Glutamatergic neuron (in vitro differentiated cells): Measurements from ENCODE around the gene PIGU. TPM values are rescaled to one million over a fixed set of nuclear protein-coding genes. Genes with fewer than 3 reads are reported as not detected.

Source experiments
- DNase-seq: peaks from one replicate; pipeline ENCODE4 v3.0.0; 2022
- H3K27ac Mint-ChIP-seq: one replicate; pipeline ENCODE4 v1.8.0; 2020; ENCODE audit warnings: mild to moderate bottlenecking, mixed read lengths, inconsistent platforms; ENCODE audit not compliant: unreplicated experiment
- H3K27me3 Mint-ChIP-seq: one replicate; pipeline ENCODE4 v1.8.0; 2020; ENCODE audit warnings: mild to moderate bottlenecking, moderate library complexity, mixed read lengths, inconsistent platforms; ENCODE audit not compliant: unreplicated experiment
- H3K36me3 Mint-ChIP-seq: one replicate; pipeline ENCODE4 v1.8.0; 2020; ENCODE audit warnings: mild to moderate bottlenecking, mixed read lengths, inconsistent platforms; ENCODE audit not compliant: unreplicated experiment
- H3K4me1 Mint-ChIP-seq: one replicate; pipeline ENCODE4 v1.8.0; 2020; ENCODE audit warnings: mild to moderate bottlenecking, low read depth, mixed read lengths, inconsistent platforms; ENCODE audit not compliant: unreplicated experiment
- H3K4me3 Mint-ChIP-seq: one replicate; pipeline ENCODE4 v1.8.0; 2020; ENCODE audit warnings: mild to moderate bottlenecking, mixed read lengths, inconsistent platforms; ENCODE audit not compliant: unreplicated experiment
- H3K9me3 Mint-ChIP-seq: one replicate; pipeline ENCODE4 v1.8.0; 2020; ENCODE audit warnings: mild to moderate bottlenecking, moderate library complexity, mixed read lengths, inconsistent platforms; ENCODE audit not compliant: unreplicated experiment
- total RNA-seq: library from RNA; stranded (reverse); fragmentation: NEBNext Ultra II Directional; extraction: Animal tissue kit (Norgen Biotek cat#: 25700); gene quantifications from one replicate; pipeline ENCODE4 v1.2.1, GENCODE V29; 2021; ENCODE audit not compliant: unreplicated experiment
- TF ChIP-seq, protein P1 (sequence below): fragments of 200-600 bp; sonication (generic); IDR thresholded peaks from one replicate; pipeline ENCODE4 v1.5.0; 2021; ENCODE audit not compliant: partially characterized antibody, unreplicated experiment

The PIGU gene
- total RNA-seq, 1 donor from 2014 or later, result 19.4 TPM

DNA sequence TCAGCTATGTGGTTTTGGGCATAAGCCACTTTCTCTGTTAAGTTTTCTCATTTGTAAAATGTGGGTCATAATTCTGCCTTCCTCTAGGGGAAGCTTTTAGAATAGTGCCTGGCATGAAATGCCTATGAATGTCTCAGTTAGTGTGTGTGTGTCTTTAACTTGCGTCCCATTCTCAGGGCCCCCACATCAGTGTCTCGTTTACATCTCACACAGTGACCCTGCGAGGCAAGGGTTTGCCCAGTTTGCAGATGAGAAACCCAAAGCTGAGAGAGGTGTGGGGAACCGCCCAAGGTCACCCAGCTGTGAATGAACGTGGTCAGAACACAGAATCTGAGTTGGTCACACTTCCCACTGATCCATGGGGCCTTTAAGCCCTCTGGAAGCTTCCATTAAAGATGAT is 146.6 kb downstream of the PIGU start:
- H3K4me1 Mint-ChIP-seq, result peaks cover 13% of the 10 kb centered on the region
- H3K4me3 Mint-ChIP-seq, result no peak overlapping the region
- no peak for DNase-seq
- peaks cover 6% of the 10 kb centered on the region for H3K27me3 Mint-ChIP-seq
- peaks cover under 1% of the 10 kb centered on the region for H3K36me3 Mint-ChIP-seq
- peaks cover 1% of the 10 kb centered on the region for H3K9me3 Mint-ChIP-seq
- H3K27ac Mint-ChIP-seq, result no peak overlapping the region
- TF ChIP-seq, protein P1, sequence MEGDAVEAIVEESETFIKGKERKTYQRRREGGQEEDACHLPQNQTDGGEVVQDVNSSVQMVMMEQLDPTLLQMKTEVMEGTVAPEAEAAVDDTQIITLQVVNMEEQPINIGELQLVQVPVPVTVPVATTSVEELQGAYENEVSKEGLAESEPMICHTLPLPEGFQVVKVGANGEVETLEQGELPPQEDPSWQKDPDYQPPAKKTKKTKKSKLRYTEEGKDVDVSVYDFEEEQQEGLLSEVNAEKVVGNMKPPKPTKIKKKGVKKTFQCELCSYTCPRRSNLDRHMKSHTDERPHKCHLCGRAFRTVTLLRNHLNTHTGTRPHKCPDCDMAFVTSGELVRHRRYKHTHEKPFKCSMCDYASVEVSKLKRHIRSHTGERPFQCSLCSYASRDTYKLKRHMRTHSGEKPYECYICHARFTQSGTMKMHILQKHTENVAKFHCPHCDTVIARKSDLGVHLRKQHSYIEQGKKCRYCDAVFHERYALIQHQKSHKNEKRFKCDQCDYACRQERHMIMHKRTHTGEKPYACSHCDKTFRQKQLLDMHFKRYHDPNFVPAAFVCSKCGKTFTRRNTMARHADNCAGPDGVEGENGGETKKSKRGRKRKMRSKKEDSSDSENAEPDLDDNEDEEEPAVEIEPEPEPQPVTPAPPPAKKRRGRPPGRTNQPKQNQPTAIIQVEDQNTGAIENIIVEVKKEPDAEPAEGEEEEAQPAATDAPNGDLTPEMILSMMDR, result no peak

DNA sequence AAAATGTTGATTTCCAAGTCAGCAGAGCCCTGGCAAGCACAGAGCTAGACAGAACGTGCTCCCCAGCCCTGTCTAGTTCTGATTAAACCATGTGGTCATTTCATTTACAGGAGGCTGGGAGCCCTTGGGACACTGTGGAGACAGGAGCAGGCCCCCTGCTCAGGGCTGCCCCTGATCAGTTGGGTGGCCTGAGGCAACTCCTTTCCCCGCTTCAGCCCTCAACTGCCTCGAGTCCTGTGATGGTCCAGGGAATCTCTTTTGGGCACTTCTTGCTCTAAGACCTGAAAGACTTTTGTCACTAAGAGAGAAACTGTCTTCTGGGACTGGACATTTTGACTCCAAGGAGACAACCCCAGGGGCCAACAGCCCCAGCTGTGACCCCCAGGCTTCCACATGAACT is 147.2 kb downstream of the PIGU start:
- no peak for DNase-seq
- Mint-ChIP-seq H3K4me3 (no peak overlapping the region), H3K27me3 (peaks cover 4% of the 10 kb centered on the region), H3K36me3 (no peaks in the 10 kb centered on the region), H3K4me1 (peaks cover 13% of the 10 kb centered on the region), H3K9me3 (peaks cover 1% of the 10 kb centered on the region), H3K27ac (no peak overlapping the region)
- TF ChIP-seq, protein P1, result no peak

DNA sequence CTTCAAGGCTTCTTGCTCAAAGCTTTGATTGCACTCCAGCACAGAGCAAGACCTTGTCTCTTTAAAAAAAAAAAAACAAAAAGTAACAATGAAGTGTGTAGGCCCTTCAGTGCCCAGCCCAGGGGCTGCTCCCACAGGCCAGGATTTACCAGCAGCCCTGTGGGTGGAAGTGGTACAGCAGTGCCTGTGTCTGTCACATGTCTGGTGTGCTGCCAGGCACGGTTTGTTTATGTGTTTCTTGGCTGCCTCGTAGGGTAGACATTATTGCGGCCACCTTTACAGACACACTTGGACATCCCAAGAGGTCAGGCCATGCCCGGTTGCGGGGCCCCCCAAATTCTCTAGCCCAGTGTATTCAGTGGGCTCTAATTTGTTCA is 148.0 kb downstream of the PIGU start:
- Mint-ChIP-seq H3K27ac (no peak overlapping the region), H3K9me3 (no peaks in the 10 kb centered on the region), H3K4me1 (peaks cover 13% of the 10 kb centered on the region), H3K27me3 (peaks cover 2% of the 10 kb centered on the region), H3K36me3 (no peaks in the 10 kb centered on the region), H3K4me3 (no peak overlapping the region)
- no peak for DNase-seq
- TF ChIP-seq, protein P1, result no peak

DNA sequence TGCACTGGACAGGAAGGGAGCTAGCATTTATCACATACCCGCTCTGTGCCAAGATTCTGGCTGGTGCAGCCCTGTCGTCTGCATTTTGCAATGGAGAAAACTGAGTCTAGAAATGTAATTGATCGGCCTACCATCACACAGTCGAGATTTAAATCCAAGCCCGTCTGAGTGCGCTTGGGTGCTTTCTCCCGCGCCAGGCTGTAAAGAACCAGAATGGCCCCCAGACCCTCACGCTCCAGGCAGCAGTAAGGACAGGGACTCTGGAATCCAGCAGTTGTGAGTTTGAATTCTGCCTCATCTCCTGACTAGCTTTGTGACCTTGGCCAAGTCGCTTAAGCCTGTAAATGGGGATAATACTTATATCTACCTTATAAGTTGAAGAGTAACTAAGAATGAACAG is 149.9 kb downstream of the PIGU start:
- Mint-ChIP-seq H3K4me3 (no peak overlapping the region), H3K27ac (no peak overlapping the region), H3K4me1 (peaks cover 21% of the 10 kb centered on the region), H3K9me3 (no peaks in the 10 kb centered on the region), H3K36me3 (no peaks in the 10 kb centered on the region), H3K27me3 (peaks cover 4% of the 10 kb centered on the region)
- no peak for DNase-seq
- TF ChIP-seq, protein P1, result no peak

DNA sequence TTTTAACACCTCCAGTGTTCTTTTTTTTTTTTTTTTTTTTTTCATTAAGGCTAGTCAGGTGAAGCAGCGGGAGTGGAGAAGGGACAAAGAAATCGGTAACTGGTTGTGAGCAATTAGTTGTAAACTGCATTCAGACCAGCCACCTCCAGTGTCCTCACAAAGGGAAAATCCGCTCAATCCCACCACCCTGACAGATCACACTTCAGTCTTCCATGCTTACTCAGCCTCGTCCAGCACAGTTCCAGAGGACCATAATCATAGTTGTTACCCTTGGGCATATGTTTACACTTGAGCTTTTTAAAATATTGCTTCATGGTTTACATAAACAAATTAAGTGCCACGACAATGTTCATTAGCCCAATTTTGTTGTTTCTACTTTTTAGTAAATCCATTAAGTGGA is 150.4 kb downstream of the PIGU start:
- Mint-ChIP-seq H3K36me3 (no peaks in the 10 kb centered on the region), H3K9me3 (no peaks in the 10 kb centered on the region), H3K27me3 (peaks cover 5% of the 10 kb centered on the region), H3K27ac (no peak overlapping the region), H3K4me3 (no peak overlapping the region), H3K4me1 (peaks cover 18% of the 10 kb centered on the region)
- DNase-seq, result no peak
- TF ChIP-seq, protein P1, result no peak
